Esophagus muscularis mucosa (tissue), 4 donors: ENCODE results near the gene PIEZO1. TPM values are rescaled to one million over a fixed set of nuclear protein-coding genes. Genes with fewer than 3 reads are reported as not detected.

Experiments used
- DNase-seq: peaks from one replicate; pipeline ENCODE4 v3.0.0-alpha.2; 2017; ENCODE audit errors: extremely low spot score
- H3K27ac ChIP-seq, 4 donors: fragments of 200-600 bp; sonication (generic); replicated peaks in 1 of 4; 1 replicate in 3 of 4; 2 replicates in 1 of 4; pipeline ENCODE4 v1.5.1; 2016 to 2019; ENCODE audit warnings: mild to moderate bottlenecking in 1 of 4
- H3K27me3 ChIP-seq, 4 donors: fragments of 200-600 bp; sonication (generic); one replicate each; pipeline versions ENCODE4 v1.5.1 to v1.6.0; 2016 to 2019
- H3K36me3 ChIP-seq, 4 donors: fragments of 200-600 bp; sonication (generic); one replicate each; pipeline ENCODE4 v1.5.1; 2016 to 2019
- H3K4me1 ChIP-seq, 4 donors: fragments of 200-600 bp; sonication (generic); one replicate each; pipeline ENCODE4 v1.5.1; 2016 to 2019
- H3K4me3 ChIP-seq, 4 donors: fragments of 200-600 bp; sonication (generic); 1 replicate in 2 of 4; 2 replicates in 2 of 4; pipeline ENCODE4 v1.5.1; 2016 to 2019; ENCODE audit warnings: mild to moderate bottlenecking in 4 of 4, moderate library complexity in 1 of 4
- H3K9me3 ChIP-seq, 4 donors: fragments of 200-600 bp; sonication (generic); 1 replicate in 3 of 4; 2 replicates in 1 of 4; pipeline ENCODE4 v1.5.1; 2016 to 2019
- CTCF ChIP-seq, 3 experiments: fragments of 200-600 bp in 2 of 3; fragments of 450-650 bp in 1 of 3; sonication (generic) in 2 of 3; IDR thresholded peaks; one replicate each; pipeline ENCODE4 v1.5.1; 2017 to 2019; ENCODE audit warnings: antibody characterized with exemption in 3 of 3, mild to moderate bottlenecking in 2 of 3, moderate library complexity in 1 of 3
- EP300 ChIP-seq: sonication (generic); formaldehyde crosslinking; IDR thresholded peaks from one replicate; pipeline ENCODE4 v1.6.1; 2017; ENCODE audit warnings: antibody characterized with exemption
- POLR2A ChIP-seq: fragments of 450-650 bp; IDR thresholded peaks from one replicate; pipeline ENCODE4 v1.6.1; 2017; ENCODE audit warnings: antibody characterized with exemption, moderate library complexity, mild to moderate bottlenecking, low read depth
- POLR2AphosphoS5 ChIP-seq, 2 donors: sonication (generic); formaldehyde crosslinking; IDR thresholded peaks; one replicate each; pipeline ENCODE4 v1.6.1; 2017; ENCODE audit warnings: antibody characterized with exemption in 2 of 2
- WGBS: methylation state at CpG from one replicate; pipeline ENCODE4 v1.1.5; 2018; 5-methylcytosine and 5-hydroxymethylcytosine counted together
- intact Hi-C: fragments of 100-400 bp; cut with DNase I; formaldehyde crosslinking; loops from one replicate; pipeline ENCODE4 v1.15.1; 2023
- total RNA-seq, 4 donors: library from RNA; depleted of rRNA; stranded (reverse); fragments of >200 nt; gene quantifications; one replicate each; pipeline versions ENCODE4 v1.1.0 to v1.2.1, GENCODE V29; 2016

Gene PIEZO1
- total RNA-seq, 4 donors from 2014 or later: 140 to 298 (median 182) TPM

GRCh38 chr16:88758227-88758943, 26.6 kb downstream of the PIEZO1 start:
- no peaks in the 10 kb centered on the region for H3K27me3 ChIP-seq
- no peak overlapping the region for H3K4me3 ChIP-seq
- TF ChIP-seq EP300 (no peak), CTCF (IDR thresholded peaks at IDR 0.05) (no peak), POLR2A (no peak), POLR2AphosphoS5 (IDR thresholded peaks at IDR 0.05) (no peak)
- no peaks in the 10 kb centered on the region for H3K9me3 ChIP-seq
- peak overlapping the region; percentile 91 to 94 (median 92) for H3K27ac ChIP-seq
- peaks cover 42 to 97% (median 91%) of the 10 kb centered on the region in 4 donors for H3K4me1 ChIP-seq
- H3K36me3 ChIP-seq: no peaks in the 10 kb centered on the region
- DNase-seq: no peak
- intact Hi-C loops: no loop called here
- 75% methylated on average over 11 of the region's 13 CpGs for WGBS

- no peaks in the 10 kb centered on the region for H3K27me3 ChIP-seq
- WGBS: 91% methylated on average over 9 of the region's 23 CpGs
- DNase-seq: no peak
- TF ChIP-seq POLR2AphosphoS5 (IDR thresholded peaks at IDR 0.05) (no peak), POLR2A (no peak), EP300 (no peak), CTCF (IDR thresholded peaks at IDR 0.05) (no peak)
- no peaks in the 10 kb centered on the region for H3K9me3 ChIP-seq
- peaks cover 0 to 16% (median 6%) of the 10 kb centered on the region in 4 donors for H3K36me3 ChIP-seq
- H3K4me1 ChIP-seq: peaks cover 33 to 92% (median 76%) of the 10 kb centered on the region in 4 donors
- intact Hi-C loops: no loop called here
- H3K27ac ChIP-seq: peak overlapping the region; percentile 37 to 94 (median 72)
- no peak overlapping the region for H3K4me3 ChIP-seq
Measured at GRCh38 chr16:88755745-88756443, 29.1 kb downstream of the PIEZO1 start.

DNA sequence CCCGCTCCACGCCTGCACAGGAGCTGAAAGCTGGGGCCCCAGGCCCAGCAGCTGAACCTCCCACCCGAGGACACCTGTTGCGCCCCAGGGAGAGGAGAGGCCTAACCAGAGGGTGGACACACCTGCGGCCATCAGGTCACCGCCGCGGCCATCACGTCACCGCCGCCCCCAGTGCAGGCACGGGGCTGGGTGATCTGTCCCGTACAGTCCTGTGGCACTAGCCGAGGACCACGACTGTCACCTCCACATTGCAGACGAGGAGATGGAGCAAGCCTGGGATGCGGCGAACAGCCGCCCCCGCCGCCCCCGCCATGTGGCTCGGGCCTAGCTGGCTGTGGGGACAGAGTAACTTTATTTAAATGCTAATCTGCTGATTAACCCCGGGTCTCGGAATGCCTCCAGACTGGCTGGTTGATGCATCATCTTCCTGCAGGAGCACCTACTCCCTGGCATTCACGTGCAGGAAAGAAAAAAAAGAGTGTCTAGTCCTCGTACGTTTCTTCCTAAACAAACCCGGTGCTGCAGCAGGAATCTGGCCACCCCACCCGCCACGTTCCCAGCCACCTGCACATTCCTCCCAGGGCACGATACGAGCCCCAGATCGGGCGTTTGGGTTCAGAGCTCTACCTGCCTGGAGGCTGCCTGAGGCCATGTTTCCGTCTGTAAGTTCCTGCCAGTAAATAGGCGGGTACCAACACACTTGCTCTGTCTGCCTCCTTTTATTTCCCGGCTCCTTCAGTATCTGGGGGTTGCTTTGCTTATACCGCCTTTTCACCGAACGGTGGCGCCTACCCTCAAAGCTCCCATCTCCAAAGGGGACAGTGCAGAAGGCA, 29.9 kb downstream of the PIEZO1 start:
- H3K9me3 ChIP-seq: no peaks in the 10 kb centered on the region

More for the DNA sequence above, 29.9 kb downstream of the PIEZO1 start:
- no peak for DNase-seq
- 68% methylated on average over 31 of the region's 42 CpGs for WGBS
- Histone ChIP-seq H3K4me1 (peaks cover 25 to 89% (median 71%) of the 10 kb centered on the region in 4 donors), H3K27ac (peak overlapping the region; percentile 49 to 94 (median 72)), H3K4me3 (no peak overlapping the region), H3K36me3 (peaks cover 0 to 17% (median 6%) of the 10 kb centered on the region in 4 donors), H3K27me3 (no peaks in the 10 kb centered on the region)
- TF ChIP-seq CTCF (IDR thresholded peaks at IDR 0.05): peak in 2 of 3 experiments; percentile 35 to 38
- no peak for TF ChIP-seq POLR2AphosphoS5 (IDR thresholded peaks at IDR 0.05)
- intact Hi-C loops: no loop called here
